Activated naive CD4-positive, alpha-beta T cell treated with anti-CD3 and anti-CD28 coated beads, Interleukin-2, amount 10 ng/mL, durations not matched to agents 7 days and 5 days (primary cell): ENCODE results near the gene HPCAL1.

ENCODE experiments used
- CTCF ChIA-PET: fragments of 350-600 bp; sonication (Branson Sonifier 250); formaldehyde crosslinking; loops from one replicate; lab custom pipeline; 2021; ENCODE audit warnings: antibody characterized with exemption; lab: Charles Lee
- DNase-seq: peaks from one replicate; pipeline ENCODE4 v3.0.0-alpha.2; 2020
- H3K27ac Mint-ChIP-seq: one replicate; pipeline ENCODE4 v1.8.0; 2021; ENCODE audit warnings: mild to moderate bottlenecking, moderate library complexity, mixed read lengths
- H3K27me3 Mint-ChIP-seq: one replicate; pipeline ENCODE4 v1.8.0; 2021; ENCODE audit warnings: mild to moderate bottlenecking, mixed read lengths
- H3K36me3 Mint-ChIP-seq: one replicate; pipeline ENCODE4 v1.8.0; 2021; ENCODE audit warnings: mixed read lengths
- H3K4me1 Mint-ChIP-seq: one replicate; pipeline ENCODE4 v1.8.0; 2021; ENCODE audit warnings: mixed read lengths
- H3K4me3 Mint-ChIP-seq: one replicate; pipeline ENCODE4 v1.8.0; 2021; ENCODE audit warnings: mild to moderate bottlenecking, moderate library complexity, mixed read lengths
- H3K9me3 Mint-ChIP-seq: one replicate; pipeline ENCODE4 v1.8.0; 2021; ENCODE audit warnings: mixed read lengths

HPCAL1 gene

GRCh38 chr2:10362898-10363454, 60.3 kb downstream of the HPCAL1 start:
- H3K27me3 Mint-ChIP-seq = no peaks in the 10 kb centered on the region
- H3K36me3 Mint-ChIP-seq = peaks cover 2% of the 10 kb centered on the region
- no peaks in the 10 kb centered on the region for H3K9me3 Mint-ChIP-seq
- H3K27ac Mint-ChIP-seq = no peak overlapping the region
- DNase-seq = no peak
- CTCF ChIA-PET = interaction anchor here (1.4 kb wide), 1 partner anchor 45 kb away, joined by 3 read pairs; no protein-coding TSS in a partner anchor
- no peak overlapping the region for H3K4me3 Mint-ChIP-seq
- peaks cover 2% of the 10 kb centered on the region for H3K4me1 Mint-ChIP-seq

GRCh38 chr2:10363861-10364610, 61.3 kb downstream of the HPCAL1 start:
- Mint-ChIP-seq H3K9me3 (no peaks in the 10 kb centered on the region), H3K36me3 (no peaks in the 10 kb centered on the region), H3K27ac (no peak overlapping the region), H3K27me3 (no peaks in the 10 kb centered on the region), H3K4me3 (no peak overlapping the region), H3K4me1 (peaks cover 2% of the 10 kb centered on the region)
- CTCF ChIA-PET = interaction anchor here (0.6 kb wide), 1 partner anchor 12 kb away, joined by 3 read pairs; no protein-coding TSS in a partner anchor
- DNase-seq = no peak

GRCh38 chr2:10365412-10365811, 62.7 kb downstream of the HPCAL1 start:
- CTCF ChIA-PET = interaction anchor here (0.6 kb wide), 1 partner anchor 51 kb away, joined by 3 read pairs; no protein-coding TSS in a partner anchor
- H3K4me3 Mint-ChIP-seq = no peak overlapping the region
- no peak overlapping the region for H3K27ac Mint-ChIP-seq
- no peaks in the 10 kb centered on the region for H3K36me3 Mint-ChIP-seq
- H3K9me3 Mint-ChIP-seq = no peaks in the 10 kb centered on the region
- DNase-seq = no peak
- no peaks in the 10 kb centered on the region for H3K27me3 Mint-ChIP-seq
- H3K4me1 Mint-ChIP-seq = peaks cover 2% of the 10 kb centered on the region

- no peak for DNase-seq
- H3K9me3 Mint-ChIP-seq = no peaks in the 10 kb centered on the region
- peaks cover 2% of the 10 kb centered on the region for H3K4me1 Mint-ChIP-seq
- no peaks in the 10 kb centered on the region for H3K27me3 Mint-ChIP-seq
- CTCF ChIA-PET = no interaction called here
- no peaks in the 10 kb centered on the region for H3K36me3 Mint-ChIP-seq
- peak overlapping the region; percentile 1 for H3K27ac Mint-ChIP-seq
- no peak overlapping the region for H3K4me3 Mint-ChIP-seq
Measured at GRCh38 chr2:10366601-10367270, 64.0 kb downstream of the HPCAL1 start.

- no peaks in the 10 kb centered on the region for H3K27me3 Mint-ChIP-seq
- H3K4me1 Mint-ChIP-seq = peaks cover 2% of the 10 kb centered on the region
- H3K27ac Mint-ChIP-seq = no peak overlapping the region
- no peaks in the 10 kb centered on the region for H3K36me3 Mint-ChIP-seq
- CTCF ChIA-PET = interaction anchor here (0.9 kb wide), 1 partner anchor 11 kb away, joined by 5 read pairs; no protein-coding TSS in a partner anchor
- no peaks in the 10 kb centered on the region for H3K9me3 Mint-ChIP-seq
- no peak overlapping the region for H3K4me3 Mint-ChIP-seq
- no peak for DNase-seq
Measured at GRCh38 chr2:10367472-10368439, 65.1 kb downstream of the HPCAL1 start.

- no peak overlapping the region for H3K4me3 Mint-ChIP-seq
- H3K27me3 Mint-ChIP-seq = no peaks in the 10 kb centered on the region
- H3K36me3 Mint-ChIP-seq = no peaks in the 10 kb centered on the region
- DNase-seq = no peak
- H3K27ac Mint-ChIP-seq = no peak overlapping the region
- peaks cover 2% of the 10 kb centered on the region for H3K4me1 Mint-ChIP-seq
- CTCF ChIA-PET = interaction anchor here (0.9 kb wide), 1 partner anchor 10 kb away, joined by 5 read pairs; no protein-coding TSS in a partner anchor
- no peaks in the 10 kb centered on the region for H3K9me3 Mint-ChIP-seq
Measured at GRCh38 chr2:10368491-10369231, 66.0 kb downstream of the HPCAL1 start.

GRCh38 chr2:10369269-10370255, 66.9 kb downstream of the HPCAL1 start:
- Mint-ChIP-seq H3K4me3 (no peak overlapping the region), H3K9me3 (no peaks in the 10 kb centered on the region), H3K4me1 (peaks cover 8% of the 10 kb centered on the region), H3K36me3 (peaks cover under 1% of the 10 kb centered on the region), H3K27ac (no peak overlapping the region), H3K27me3 (no peaks in the 10 kb centered on the region)
- CTCF ChIA-PET = no interaction called here
- no peak for DNase-seq

- no peak overlapping the region for H3K4me3 Mint-ChIP-seq
- peaks cover 4% of the 10 kb centered on the region for H3K36me3 Mint-ChIP-seq
- CTCF ChIA-PET = no interaction called here
- no peak overlapping the region for H3K27ac Mint-ChIP-seq
- H3K4me1 Mint-ChIP-seq = peaks cover 16% of the 10 kb centered on the region
- no peaks in the 10 kb centered on the region for H3K9me3 Mint-ChIP-seq
- no peaks in the 10 kb centered on the region for H3K27me3 Mint-ChIP-seq
- no peak for DNase-seq
Measured at GRCh38 chr2:10370390-10370789, 67.7 kb downstream of the HPCAL1 start.

- H3K27ac Mint-ChIP-seq = no peak overlapping the region
Measured at GRCh38 chr2:10370895-10371294, 68.2 kb downstream of the HPCAL1 start.

GRCh38 chr2:10371441-10372196, 68.9 kb downstream of the HPCAL1 start:
- Mint-ChIP-seq H3K27me3 (no peaks in the 10 kb centered on the region), H3K4me3 (no peak overlapping the region), H3K27ac (no peak overlapping the region), H3K36me3 (peaks cover 10% of the 10 kb centered on the region), H3K4me1 (peaks cover 26% of the 10 kb centered on the region), H3K9me3 (no peaks in the 10 kb centered on the region)
- DNase-seq = no peak
- CTCF ChIA-PET = no interaction called here

More at GRCh38 chr2:10370895-10371294, 68.2 kb downstream of the HPCAL1 start:
- peaks cover 21% of the 10 kb centered on the region for H3K4me1 Mint-ChIP-seq
- CTCF ChIA-PET = no interaction called here
- peaks cover 8% of the 10 kb centered on the region for H3K36me3 Mint-ChIP-seq
- H3K27me3 Mint-ChIP-seq = no peaks in the 10 kb centered on the region
- H3K4me3 Mint-ChIP-seq = no peak overlapping the region
- no peak for DNase-seq
- H3K9me3 Mint-ChIP-seq = no peaks in the 10 kb centered on the region

- CTCF ChIA-PET = no interaction called here
- Mint-ChIP-seq H3K27me3 (no peaks in the 10 kb centered on the region), H3K4me3 (no peak overlapping the region), H3K4me1 (peaks cover 30% of the 10 kb centered on the region), H3K36me3 (peaks cover 10% of the 10 kb centered on the region), H3K27ac (no peak overlapping the region), H3K9me3 (no peaks in the 10 kb centered on the region)
- DNase-seq = no peak
Measured at GRCh38 chr2:10372203-10372861, 69.6 kb downstream of the HPCAL1 start.
